HepG2 (cell line): ENCODE data around the gene KBTBD3. TPM values are rescaled to one million over a fixed set of nuclear protein-coding genes. Genes with fewer than 3 reads are reported as not detected.

Experiments used
- ASH2L ChIP-seq: fragments of 300-600, 200-600 bp; sonication (generic); IDR thresholded peaks from 2 replicates; pipeline ENCODE4 v1.7.0; 2017; ENCODE audit warnings: low read depth, mild to moderate bottlenecking, moderate library complexity, mixed read lengths, low read length; ENCODE audit not compliant: insufficient read length
- ATF5 ChIP-seq: sonication (generic); formaldehyde crosslinking; IDR thresholded peaks from 2 replicates; pipeline ENCODE4 v1.4.0; 2020; ENCODE audit warnings: mild to moderate bottlenecking, low read depth, missing genetic modification reagents
- ELF4 ChIP-seq: sonication (generic); formaldehyde crosslinking; IDR thresholded peaks from 2 replicates; pipeline ENCODE4 v1.5.0; 2020; ENCODE audit warnings: missing genetic modification reagents, mild to moderate bottlenecking, moderate library complexity, borderline replicate concordance
- FLYWCH1 ChIP-seq: sonication (generic); formaldehyde crosslinking; IDR thresholded peaks from 2 replicates; pipeline ENCODE4 v1.8.1; 2023; ENCODE audit warnings: mild to moderate bottlenecking, missing genetic modification reagents
- FOSL2 ChIP-seq: sonication (generic); formaldehyde crosslinking; IDR thresholded peaks from 2 replicates; pipeline ENCODE4 v1.4.0; 2020; ENCODE audit warnings: missing genetic modification reagents
- FOXC1 ChIP-seq: sonication (generic); formaldehyde crosslinking; IDR thresholded peaks from 2 replicates; pipeline ENCODE4 v1.8.0; 2022; ENCODE audit warnings: mild to moderate bottlenecking, missing genetic modification reagents, borderline replicate concordance
- HNRNPH1 ChIP-seq: fragments of 200-400 bp; formaldehyde crosslinking; optimal IDR thresholded peaks from 2 replicates; pipeline ENCODE3; 2017; ENCODE audit warnings: mild to moderate bottlenecking, low read depth, low read length
- HOXA3 ChIP-seq: sonication (generic); formaldehyde crosslinking; IDR thresholded peaks from 2 replicates; pipeline ENCODE4 v1.5.0; 2020; ENCODE audit warnings: missing genetic modification reagents
- IKZF1 ChIP-seq: fragments of 450-650 bp; IDR thresholded peaks from 2 replicates; pipeline ENCODE4 v1.7.1; 2016
- KLF16 ChIP-seq, 2 experiments: sonication (generic) in 1 of 2; formaldehyde crosslinking in 1 of 2; IDR thresholded peaks; 2 replicates each; pipeline versions ENCODE4 v1.6.1 to v1.8.0; 2016 to 2023; ENCODE audit warnings: missing genetic modification reagents in 2 of 2, missing compliant biosample characterization in 1 of 2
- MED8 ChIP-seq: sonication (generic); formaldehyde crosslinking; IDR thresholded peaks from 2 replicates; pipeline ENCODE4 v1.8.1; 2023; ENCODE audit warnings: mild to moderate bottlenecking, missing genetic modification reagents; ENCODE audit not compliant: insufficient replicate concordance
- MTF1 ChIP-seq: sonication (generic); formaldehyde crosslinking; IDR thresholded peaks from 2 replicates; pipeline ENCODE4 v1.5.0; 2020; ENCODE audit warnings: missing genetic modification reagents
- NFE2 ChIP-seq: sonication (generic); formaldehyde crosslinking; IDR thresholded peaks from 2 replicates; pipeline ENCODE4 v1.4.0; 2020; ENCODE audit warnings: missing genetic modification reagents
- PCBP2 ChIP-seq: fragments of 200-400 bp; formaldehyde crosslinking; optimal IDR thresholded peaks from 2 replicates; pipeline ENCODE3; 2018; ENCODE audit warnings: low read length, low read depth; ENCODE audit not compliant: poor library complexity, severe bottlenecking
- SNAI1 ChIP-seq: sonication (generic); formaldehyde crosslinking; IDR thresholded peaks from 2 replicates; pipeline ENCODE4 v1.5.0; 2020; ENCODE audit warnings: mild to moderate bottlenecking, missing genetic modification reagents, borderline replicate concordance
- TERF1 ChIP-seq: sonication (generic); formaldehyde crosslinking; IDR thresholded peaks from 2 replicates; pipeline ENCODE4 v1.8.0; 2022; ENCODE audit warnings: mild to moderate bottlenecking, missing genetic modification reagents, moderate library complexity
- ZFP36L2 ChIP-seq: sonication (generic); formaldehyde crosslinking; IDR thresholded peaks from 2 replicates; pipeline ENCODE4 v1.4.0; 2020; ENCODE audit warnings: missing genetic modification reagents
- ZKSCAN8 ChIP-seq: IDR thresholded peaks from 2 replicates; pipeline ENCODE4 v1.6.1; 2016; ENCODE audit warnings: borderline replicate concordance, missing genetic modification reagents, missing compliant biosample characterization
- ZNF335 ChIP-seq: sonication (generic); formaldehyde crosslinking; IDR thresholded peaks from 2 replicates; pipeline ENCODE4 v1.4.0; 2020; ENCODE audit warnings: missing genetic modification reagents
- ZNF33A ChIP-seq: sonication (generic); formaldehyde crosslinking; IDR thresholded peaks from 2 replicates; pipeline ENCODE4 v1.5.1; 2020; ENCODE audit warnings: missing genetic modification reagents, mild to moderate bottlenecking, moderate library complexity, borderline replicate concordance
- ZNF430 ChIP-seq: sonication (generic); formaldehyde crosslinking; IDR thresholded peaks from 2 replicates; pipeline ENCODE4 v1.9.0; 2021; ENCODE audit warnings: mild to moderate bottlenecking, missing genetic modification reagents
- ZNF570 ChIP-seq: sonication (generic); formaldehyde crosslinking; IDR thresholded peaks from 2 replicates; pipeline ENCODE4 v1.4.0; 2020; ENCODE audit warnings: mild to moderate bottlenecking, missing genetic modification reagents, borderline replicate concordance
- ZNF572 ChIP-seq: sonication (generic); formaldehyde crosslinking; IDR thresholded peaks from 2 replicates; pipeline ENCODE4 v1.5.1; 2020; ENCODE audit warnings: mild to moderate bottlenecking, missing genetic modification reagents
- ZNF619 ChIP-seq: sonication (generic); formaldehyde crosslinking; IDR thresholded peaks from 2 replicates; pipeline ENCODE4 v1.4.0; 2020; ENCODE audit warnings: mild to moderate bottlenecking, missing genetic modification reagents
- ZNF766 ChIP-seq: sonication (generic); formaldehyde crosslinking; IDR thresholded peaks from 2 replicates; pipeline ENCODE4 v1.5.0; 2020; ENCODE audit warnings: missing genetic modification reagents, borderline replicate concordance
- ZSCAN9 ChIP-seq: IDR thresholded peaks from 2 replicates; pipeline ENCODE4 v1.6.1; 2016; ENCODE audit warnings: borderline replicate concordance
- polyA plus RNA-seq, 8 experiments: library from polyadenylated mRNA; depleted of rRNA in 3 of 8; stranded (reverse) in 7 of 8; unstranded in 1 of 8; fragments of >200 nt; fragmentation: Illumina TruSeq in 4 of 8; extraction: Trizol in 4 of 8; gene quantifications; 2 replicates each; pipeline versions ENCODE4 v1.2.1 to v1.2.3, GENCODE V29; 2011 to 2016; ENCODE audit warnings: low read depth in 4 of 8, missing spikeins in 1 of 8, mixed read lengths in 1 of 8; ENCODE audit not compliant: insufficient read depth in 1 of 8
- total RNA-seq, 5 experiments: library from RNA; depleted of rRNA; stranded (reverse); fragments of >200 nt; fragmentation: Illumina TruSeq; extraction: Trizol; gene quantifications; 2 replicates each; pipeline ENCODE4 v1.2.3, GENCODE V29; 2016; ENCODE audit warnings: low read depth in 1 of 5
- TF ChIP-seq, protein P1 (sequence below): sonication (generic); formaldehyde crosslinking; IDR thresholded peaks from 2 replicates; pipeline ENCODE4 v1.4.0; 2020; ENCODE audit warnings: missing genetic modification reagents, borderline replicate concordance

The KBTBD3 gene
- total and polyA plus RNA-seq, 2 of the 13 experiments (the other 11 are each of a cell fraction or from before 2014, with no cell fraction given) = 1.8 to 7.4 TPM

- TF ChIP-seq ZNF33A (CRISPR knock-in tag) = no peak
- TF ChIP-seq ZNF766 (CRISPR knock-in tag) = no peak
- TF ChIP-seq MTF1 = no peak
- TF ChIP-seq MED8 (CRISPR knock-in tag) = no peak
- peak; percentile 42; the same call in 1 of the 2 replicates for TF ChIP-seq ZKSCAN8 (CRISPR knock-in tag)
- peak; percentile 65; the same call in 1 of the 2 replicates for TF ChIP-seq FOXC1
- TF ChIP-seq PCBP2 = no peak
- no peak for TF ChIP-seq ZNF572 (CRISPR knock-in tag)
- TF ChIP-seq, protein P1, sequence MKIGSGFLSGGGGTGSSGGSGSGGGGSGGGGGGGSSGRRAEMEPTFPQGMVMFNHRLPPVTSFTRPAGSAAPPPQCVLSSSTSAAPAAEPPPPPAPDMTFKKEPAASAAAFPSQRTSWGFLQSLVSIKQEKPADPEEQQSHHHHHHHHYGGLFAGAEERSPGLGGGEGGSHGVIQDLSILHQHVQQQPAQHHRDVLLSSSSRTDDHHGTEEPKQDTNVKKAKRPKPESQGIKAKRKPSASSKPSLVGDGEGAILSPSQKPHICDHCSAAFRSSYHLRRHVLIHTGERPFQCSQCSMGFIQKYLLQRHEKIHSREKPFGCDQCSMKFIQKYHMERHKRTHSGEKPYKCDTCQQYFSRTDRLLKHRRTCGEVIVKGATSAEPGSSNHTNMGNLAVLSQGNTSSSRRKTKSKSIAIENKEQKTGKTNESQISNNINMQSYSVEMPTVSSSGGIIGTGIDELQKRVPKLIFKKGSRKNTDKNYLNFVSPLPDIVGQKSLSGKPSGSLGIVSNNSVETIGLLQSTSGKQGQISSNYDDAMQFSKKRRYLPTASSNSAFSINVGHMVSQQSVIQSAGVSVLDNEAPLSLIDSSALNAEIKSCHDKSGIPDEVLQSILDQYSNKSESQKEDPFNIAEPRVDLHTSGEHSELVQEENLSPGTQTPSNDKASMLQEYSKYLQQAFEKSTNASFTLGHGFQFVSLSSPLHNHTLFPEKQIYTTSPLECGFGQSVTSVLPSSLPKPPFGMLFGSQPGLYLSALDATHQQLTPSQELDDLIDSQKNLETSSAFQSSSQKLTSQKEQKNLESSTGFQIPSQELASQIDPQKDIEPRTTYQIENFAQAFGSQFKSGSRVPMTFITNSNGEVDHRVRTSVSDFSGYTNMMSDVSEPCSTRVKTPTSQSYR (CRISPR knock-in tag) = no peak; the same call in 1 of the 2 replicates
- peak; percentile 79 for TF ChIP-seq HOXA3 (CRISPR knock-in tag)
- peak; percentile 97 for TF ChIP-seq FOSL2 (CRISPR knock-in tag)
- no peak for TF ChIP-seq ATF5 (CRISPR knock-in tag)
- TF ChIP-seq ZNF570 (CRISPR knock-in tag) = no peak
- no peak for TF ChIP-seq HNRNPH1
- TF ChIP-seq FLYWCH1 (CRISPR knock-in tag) = no peak
- no peak for TF ChIP-seq ZNF619 (CRISPR knock-in tag)
- no peak; a peak in 1 of 4 replicates for TF ChIP-seq KLF16 (CRISPR knock-in tag; IDR thresholded peaks at IDR 0.05)
- TF ChIP-seq NFE2 (CRISPR knock-in tag) = no peak
- no peak for TF ChIP-seq IKZF1
- no peak for TF ChIP-seq ZNF335
- no peak for TF ChIP-seq TERF1 (CRISPR knock-in tag)
- 0 out of 2 replicates have a peak, but pooled peaks have one; percentile 32 for TF ChIP-seq ZFP36L2 (CRISPR knock-in tag)
- TF ChIP-seq ELF4 (CRISPR knock-in tag) = peak; percentile 70; the same call in 1 of the 2 replicates
- peak; percentile 79; the same call in 1 of the 2 replicates for TF ChIP-seq SNAI1 (CRISPR knock-in tag)
- no peak for TF ChIP-seq ZNF430 (CRISPR knock-in tag)
- TF ChIP-seq ZSCAN9 (CRISPR knock-in tag) = no peak
- peak; percentile 87 for TF ChIP-seq ASH2L
Measured at GRCh38 chr11:106021967-106022794, 55.0 kb downstream of the KBTBD3 start, which contains the start of gene MSANTD4 (continued).
